Measurements from ENCODE around the gene TBC1D22A. TPM values are rescaled to one million over a fixed set of nuclear protein-coding genes. Genes with fewer than 3 reads are reported as not detected.

TBC1D22A gene
- polyA plus RNA-seq, 1 of the 3 experiments (the other 2 are of a cell fraction): 16.5 TPM

DNA sequence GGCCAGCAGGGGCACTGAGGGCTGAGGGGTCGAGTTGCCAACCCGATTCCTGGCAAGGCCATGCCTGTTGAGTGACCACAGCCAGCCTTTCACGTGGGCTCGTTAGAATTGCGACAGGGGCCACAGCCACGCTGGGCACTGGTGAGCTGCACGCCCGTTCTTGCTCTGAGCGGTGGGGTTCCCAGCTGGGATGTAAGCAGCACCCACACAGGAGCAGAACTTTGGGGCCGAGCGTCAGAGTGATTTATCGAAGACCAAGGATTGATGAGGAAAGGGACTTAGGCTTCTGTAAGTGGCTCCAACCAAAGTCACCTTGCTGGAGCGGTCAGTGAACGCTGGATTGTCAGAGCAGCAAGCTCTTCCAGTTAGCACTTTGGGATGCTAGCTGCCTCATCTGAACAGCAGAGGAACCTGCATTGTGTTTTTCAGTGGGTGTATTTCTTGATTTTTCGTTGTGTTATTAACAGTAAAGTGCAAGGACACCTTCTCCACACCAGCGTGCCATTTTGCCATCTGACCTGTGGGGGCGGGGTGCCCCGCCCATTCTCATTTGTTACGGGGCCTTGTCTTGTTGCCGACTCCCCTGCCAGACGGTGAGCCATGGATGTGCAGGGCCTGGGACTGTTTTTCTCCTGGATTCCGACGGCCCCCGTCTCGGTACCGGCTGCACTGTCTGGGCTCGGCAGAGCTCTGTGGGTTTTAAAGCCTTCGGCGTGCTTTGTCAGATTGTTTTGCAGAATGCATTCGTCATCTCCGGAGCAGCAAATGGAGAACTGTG, 202.5 kb downstream of the TBC1D22A start (continued):
- no peak for TF ChIP-seq TEAD4 (IDR thresholded peaks at IDR 0.05; ENCODE audit: borderline replicate concordance, insufficient read depth)
- no peak for TF ChIP-seq FOSL2 (IDR thresholded peaks at IDR 0.05; ENCODE audit: borderline replicate concordance, low read depth)
- TF ChIP-seq NFIC (IDR thresholded peaks at IDR 0.05; ENCODE audit: borderline replicate concordance): no peak
- TF ChIP-seq CHD2 (IDR thresholded peaks at IDR 0.05; ENCODE audit: low read length, partially characterized antibody): no peak
- TF ChIP-seq, protein P1, sequence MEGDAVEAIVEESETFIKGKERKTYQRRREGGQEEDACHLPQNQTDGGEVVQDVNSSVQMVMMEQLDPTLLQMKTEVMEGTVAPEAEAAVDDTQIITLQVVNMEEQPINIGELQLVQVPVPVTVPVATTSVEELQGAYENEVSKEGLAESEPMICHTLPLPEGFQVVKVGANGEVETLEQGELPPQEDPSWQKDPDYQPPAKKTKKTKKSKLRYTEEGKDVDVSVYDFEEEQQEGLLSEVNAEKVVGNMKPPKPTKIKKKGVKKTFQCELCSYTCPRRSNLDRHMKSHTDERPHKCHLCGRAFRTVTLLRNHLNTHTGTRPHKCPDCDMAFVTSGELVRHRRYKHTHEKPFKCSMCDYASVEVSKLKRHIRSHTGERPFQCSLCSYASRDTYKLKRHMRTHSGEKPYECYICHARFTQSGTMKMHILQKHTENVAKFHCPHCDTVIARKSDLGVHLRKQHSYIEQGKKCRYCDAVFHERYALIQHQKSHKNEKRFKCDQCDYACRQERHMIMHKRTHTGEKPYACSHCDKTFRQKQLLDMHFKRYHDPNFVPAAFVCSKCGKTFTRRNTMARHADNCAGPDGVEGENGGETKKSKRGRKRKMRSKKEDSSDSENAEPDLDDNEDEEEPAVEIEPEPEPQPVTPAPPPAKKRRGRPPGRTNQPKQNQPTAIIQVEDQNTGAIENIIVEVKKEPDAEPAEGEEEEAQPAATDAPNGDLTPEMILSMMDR (IDR thresholded peaks at IDR 0.05): no peak

DNA sequence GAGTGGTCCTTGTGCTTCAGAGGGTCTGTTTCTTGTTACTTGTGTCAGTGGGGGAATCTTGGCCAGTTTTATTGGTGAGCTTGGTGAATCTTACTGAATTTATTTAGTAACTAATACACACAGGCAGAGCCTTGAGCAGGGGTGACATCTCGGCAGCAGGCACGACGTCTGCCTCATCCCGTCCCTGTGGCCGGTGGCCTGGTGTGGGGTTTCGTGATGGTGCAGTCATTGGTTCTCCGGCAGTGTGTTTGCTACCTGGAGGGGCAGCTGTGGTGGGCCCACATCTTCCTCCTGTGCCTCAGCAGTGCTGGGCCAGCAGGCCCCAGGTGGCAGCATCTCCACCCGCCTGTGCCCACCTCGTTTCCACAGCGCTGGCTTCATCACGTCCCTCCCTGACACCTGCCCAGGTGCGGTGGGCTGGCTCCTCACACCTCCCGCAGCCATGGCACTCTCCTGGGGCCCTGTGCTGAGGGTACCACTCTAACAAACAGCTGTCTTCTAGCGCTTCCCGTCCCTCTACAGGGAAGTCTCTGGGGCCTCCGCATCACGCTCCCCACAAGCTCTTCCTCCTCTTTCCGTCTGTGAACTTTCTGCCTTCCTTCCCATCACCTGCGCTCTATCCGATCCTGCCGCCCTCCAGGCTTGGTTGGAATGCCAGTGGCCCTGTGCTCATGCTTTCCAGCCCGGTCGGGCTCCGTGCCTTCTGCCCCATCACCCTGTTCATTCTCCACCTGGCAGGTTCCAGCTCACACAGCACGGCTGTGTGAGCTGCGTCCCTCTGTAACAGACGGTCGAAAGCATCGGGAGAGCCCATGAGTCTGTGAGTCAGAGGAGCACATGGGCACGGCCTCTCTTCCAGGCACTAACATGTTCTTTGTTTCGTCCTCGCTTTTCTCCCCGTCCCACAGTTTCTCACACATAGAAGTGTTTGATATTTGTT, 203.4 kb downstream of the TBC1D22A start:
- no peaks in the 10 kb centered on the region for H3K9me2 ChIP-seq
- no peak overlapping the region for H3K4me2 ChIP-seq
- WGBS (ENCODE audit: low lambda C conversion rate): 97% methylated on average over 32 of the region's 33 CpGs
- peaks cover 0 to 17% of the 10 kb centered on the region in 2 experiments; a peak in 1 of 4 replicates for H3K4me1 ChIP-seq (ENCODE audit: control insufficient read depth in 1 of 2, insufficient read depth in 2 of 2, low read depth in 1 of 2, low read length in 1 of 2)
- POLR2A ChIA-PET: no interaction called here
- TF ChIP-seq SIN3A (IDR thresholded peaks at IDR 0.05; ENCODE audit: borderline replicate concordance, low read depth, low read length): no peak
- no peak for TF ChIP-seq NFIC (IDR thresholded peaks at IDR 0.05; ENCODE audit: borderline replicate concordance)
- no peak overlapping the region for H3K9ac ChIP-seq
- no peaks in the 10 kb centered on the region for H3K27me3 ChIP-seq (ENCODE audit: insufficient read depth)
- DNase-seq: no peak
- no peak overlapping the region for H3K27ac ChIP-seq (ENCODE audit: low read depth in 2 of 2, low read length in 1 of 2)
- no peaks in the 10 kb centered on the region for H3K79me2 ChIP-seq (ENCODE audit: insufficient read depth)
- H3K36me3 ChIP-seq (replicated peaks in 1 of 2; ENCODE audit: control insufficient read depth in 1 of 2, insufficient read depth in 2 of 2, low read length in 1 of 2): no peaks in the 10 kb centered on the region
- no peaks in the 10 kb centered on the region for H3K9me3 ChIP-seq
- H3F3A ChIP-seq (replicated peaks; ENCODE audit: insufficient read depth): no peaks in the 10 kb centered on the region
- H2AFZ ChIP-seq (ENCODE audit: low read depth): no peak overlapping the region
- H4K20me1 ChIP-seq (ENCODE audit: insufficient read depth): no peaks in the 10 kb centered on the region
- CTCF ChIA-PET: interaction anchor here (1.2 to 1.5 kb wide), 2 partner anchors 12 to 30 kb away, joined by 3 read pairs; no protein-coding TSS in a partner anchor
- no peak overlapping the region for H3K4me3 ChIP-seq (ENCODE audit: low read depth in 2 of 2, low read length in 1 of 2)

DNA sequence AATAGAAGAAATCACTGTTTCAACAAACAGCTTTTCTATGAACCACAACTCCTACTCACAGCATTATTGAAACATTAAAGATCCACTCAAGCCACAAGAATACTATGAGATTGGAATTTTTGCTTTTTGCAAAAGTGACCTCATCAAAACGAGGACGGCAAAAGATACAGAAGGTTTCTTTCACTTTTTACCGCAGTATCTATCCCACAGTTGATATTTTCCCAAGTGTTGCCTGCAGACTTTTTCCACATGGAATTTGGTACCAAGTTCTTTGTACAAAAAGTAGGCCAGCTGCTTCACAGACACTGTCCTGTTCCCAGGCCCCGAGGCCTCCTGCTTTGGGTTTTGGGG, 204.0 kb downstream of the TBC1D22A start:
- Histone ChIP-seq H3K27ac (ENCODE audit: low read depth in 2 of 2, low read length in 1 of 2) (no peak overlapping the region), H4K20me1 (ENCODE audit: insufficient read depth) (no peaks in the 10 kb centered on the region), H3K27me3 (ENCODE audit: insufficient read depth) (no peaks in the 10 kb centered on the region), H3K79me2 (ENCODE audit: insufficient read depth) (no peaks in the 10 kb centered on the region), H3K4me2 (no peak overlapping the region), H3K36me3 (replicated peaks in 1 of 2; ENCODE audit: control insufficient read depth in 1 of 2, insufficient read depth in 2 of 2, low read length in 1 of 2) (no peaks in the 10 kb centered on the region), H3K9ac (no peak overlapping the region), H3F3A (replicated peaks; ENCODE audit: insufficient read depth) (no peaks in the 10 kb centered on the region), H3K9me2 (no peaks in the 10 kb centered on the region), H2AFZ (ENCODE audit: low read depth) (no peak overlapping the region), H3K4me3 (ENCODE audit: low read depth in 2 of 2, low read length in 1 of 2) (no peak overlapping the region), H3K9me3 (no peaks in the 10 kb centered on the region), H3K4me1 (ENCODE audit: control insufficient read depth in 1 of 2, insufficient read depth in 2 of 2, low read depth in 1 of 2, low read length in 1 of 2) (peaks cover 0 to 24% of the 10 kb centered on the region in 2 experiments; a peak in 1 of 4 replicates)
- ChIA-PET CTCF (interaction anchor here (1.2 to 1.5 kb wide), 2 partner anchors 12 to 30 kb away, joined by 3 read pairs; no protein-coding TSS in a partner anchor), POLR2A (no interaction called here)
- no peak for TF ChIP-seq RCOR1 (IDR thresholded peaks at IDR 0.05; ENCODE audit: low read length)
- no peak for TF ChIP-seq RFX5 (IDR thresholded peaks at IDR 0.05; ENCODE audit: low read length)
- no peak for TF ChIP-seq FOXM1 (IDR thresholded peaks at IDR 0.05; ENCODE audit: low read depth)
- no peak for TF ChIP-seq GATA2 (CRISPR knock-in tag; IDR thresholded peaks at IDR 0.05)
- WGBS (ENCODE audit: low lambda C conversion rate): 95% methylated on average over 3 of the region's 4 CpGs
- DNase-seq: no peak
